ENCODE results near the gene FBXW8.

Gene FBXW8

GRCh38 chr12:116897476-116897875, 13.3 kb upstream of the FBXW8 start:
- no peak overlapping the region for H2AFZ ChIP-seq (ENCODE audit: low read length)
- no peak overlapping the region for H3K27ac ChIP-seq (ENCODE audit: low read length)
- no peak for TF ChIP-seq EZH2 (optimal IDR thresholded peaks at IDR 0.05; ENCODE audit: low read depth, low read length)
- TF ChIP-seq CTCF (IDR thresholded peaks at IDR 0.05; ENCODE audit: low read length) = no peak
- TF ChIP-seq EZH2phosphoT487 (IDR thresholded peaks at IDR 0.05; ENCODE audit: low read length) = no peak
- H3K9ac ChIP-seq (ENCODE audit: low read length) = no peak overlapping the region
- H3K4me1 ChIP-seq (ENCODE audit: low read length) = no peaks in the 10 kb centered on the region
- no peaks in the 10 kb centered on the region for H3K36me3 ChIP-seq (replicated peaks; ENCODE audit: insufficient read depth, low read length)
- DNase-seq = no peak
- H3K4me2 ChIP-seq (ENCODE audit: low read depth, low read length) = no peak overlapping the region
- H3K27me3 ChIP-seq (replicated peaks; ENCODE audit: insufficient read depth, low read length) = no peaks in the 10 kb centered on the region
- no peaks in the 10 kb centered on the region for H4K20me1 ChIP-seq (ENCODE audit: insufficient read depth, low read length)
- no peaks in the 10 kb centered on the region for H3K9me2 ChIP-seq (replicated peaks; ENCODE audit: insufficient read depth, low read length)
- no peaks in the 10 kb centered on the region for H3K9me3 ChIP-seq (replicated peaks; ENCODE audit: insufficient read depth, low read length)
- no peak overlapping the region for H3K4me3 ChIP-seq (ENCODE audit: low read length)
- no peaks in the 10 kb centered on the region for H3K79me2 ChIP-seq (ENCODE audit: low read length)
- H3F3A ChIP-seq (ENCODE audit: insufficient read depth, low read length) = no peaks in the 10 kb centered on the region

GRCh38 chr12:116898669-116899068, 12.1 kb upstream of the FBXW8 start:
- Histone ChIP-seq H3K4me1 (ENCODE audit: low read length) (no peaks in the 10 kb centered on the region), H3K27ac (ENCODE audit: low read length) (no peak overlapping the region), H3K27me3 (replicated peaks; ENCODE audit: insufficient read depth, low read length) (no peaks in the 10 kb centered on the region), H3K79me2 (ENCODE audit: low read length) (no peaks in the 10 kb centered on the region), H3K4me2 (ENCODE audit: low read depth, low read length) (no peak overlapping the region), H3K9me3 (replicated peaks; ENCODE audit: insufficient read depth, low read length) (no peaks in the 10 kb centered on the region), H3K9me2 (replicated peaks; ENCODE audit: insufficient read depth, low read length) (no peaks in the 10 kb centered on the region), H3K4me3 (ENCODE audit: low read length) (no peak overlapping the region), H3K36me3 (replicated peaks; ENCODE audit: insufficient read depth, low read length) (no peaks in the 10 kb centered on the region), H4K20me1 (ENCODE audit: insufficient read depth, low read length) (no peaks in the 10 kb centered on the region), H3F3A (ENCODE audit: insufficient read depth, low read length) (no peaks in the 10 kb centered on the region), H2AFZ (ENCODE audit: low read length) (no peak overlapping the region), H3K9ac (ENCODE audit: low read length) (no peak overlapping the region)
- TF ChIP-seq EZH2 (optimal IDR thresholded peaks at IDR 0.05; ENCODE audit: low read depth, low read length) (no peak), EZH2phosphoT487 (IDR thresholded peaks at IDR 0.05; ENCODE audit: low read length) (no peak), CTCF (IDR thresholded peaks at IDR 0.05; ENCODE audit: low read length) (no peak)
- no peak for DNase-seq

- Histone ChIP-seq H4K20me1 (ENCODE audit: insufficient read depth, low read length) (no peaks in the 10 kb centered on the region), H3K4me3 (ENCODE audit: low read length) (no peak overlapping the region), H3K36me3 (replicated peaks; ENCODE audit: insufficient read depth, low read length) (no peaks in the 10 kb centered on the region), H3K27me3 (replicated peaks; ENCODE audit: insufficient read depth, low read length) (no peaks in the 10 kb centered on the region), H3K27ac (ENCODE audit: low read length) (no peak overlapping the region), H3K9me2 (replicated peaks; ENCODE audit: insufficient read depth, low read length) (no peaks in the 10 kb centered on the region), H3K79me2 (ENCODE audit: low read length) (no peaks in the 10 kb centered on the region), H3K9me3 (replicated peaks; ENCODE audit: insufficient read depth, low read length) (no peaks in the 10 kb centered on the region), H3F3A (ENCODE audit: insufficient read depth, low read length) (no peaks in the 10 kb centered on the region), H3K4me1 (ENCODE audit: low read length) (no peaks in the 10 kb centered on the region), H3K4me2 (ENCODE audit: low read depth, low read length) (no peak overlapping the region), H2AFZ (ENCODE audit: low read length) (no peak overlapping the region), H3K9ac (ENCODE audit: low read length) (no peak overlapping the region)
- DNase-seq = no peak
- TF ChIP-seq EZH2phosphoT487 (IDR thresholded peaks at IDR 0.05; ENCODE audit: low read length) = no peak
- TF ChIP-seq EZH2 (optimal IDR thresholded peaks at IDR 0.05; ENCODE audit: low read depth, low read length) = no peak
- no peak for TF ChIP-seq CTCF (IDR thresholded peaks at IDR 0.05; ENCODE audit: low read length)
Observed at GRCh38 chr12:116901612-116902011, 9.1 kb upstream of the FBXW8 start.

All from MM.1S (cell line).